Keratinocyte (primary cell): Measurements from ENCODE around the gene ANO3. TPM values are rescaled to one million over a fixed set of nuclear protein-coding genes. Genes with fewer than 3 reads are reported as not detected.

ENCODE experiments used
- DNase-seq: peaks from one replicate; pipeline ENCODE4 v3.0.0-alpha.2; 2011; ENCODE audit warnings: low read depth, missing footprints, low spot score
- FAIRE-seq: peaks from 2 replicates; lab custom pipeline; 2011; peaks lifted over from hg19 to GRCh38; lab: Jason Lieb, UNC
- H2AFZ ChIP-seq: 2 replicates; pipeline ENCODE4 v1.6.0; 2012; ENCODE audit warnings: low read length, control low read depth, inconsistent platforms; ENCODE audit not compliant: control insufficient read depth
- H3K27ac ChIP-seq: 2 replicates; pipeline ENCODE4 v1.5.1; 2011; ENCODE audit warnings: low read length; ENCODE audit not compliant: control insufficient read depth, insufficient read depth
- H3K27me3 ChIP-seq: 3 replicates; pipeline ENCODE4 v1.6.0; 2011; ENCODE audit warnings: low read length; ENCODE audit not compliant: control insufficient read depth, insufficient read depth; ENCODE audit errors: extremely low read depth
- H3K36me3 ChIP-seq, 2 experiments: 2 replicates in 1 of 2; 3 replicates in 1 of 2; pipeline ENCODE4 v1.5.1; 2011; ENCODE audit warnings: low read length in 2 of 2, mild to moderate bottlenecking in 1 of 2; ENCODE audit not compliant: control insufficient read depth in 2 of 2, insufficient read depth in 2 of 2; ENCODE audit errors: extremely low read depth in 1 of 2
- H3K4me1 ChIP-seq: 3 replicates; pipeline ENCODE4 v1.5.1; 2011; ENCODE audit warnings: low read length; ENCODE audit not compliant: control insufficient read depth, insufficient read depth; ENCODE audit errors: extremely low read depth
- H3K4me2 ChIP-seq: 3 replicates; pipeline ENCODE4 v1.6.0; 2011; ENCODE audit warnings: low read depth, low read length; ENCODE audit not compliant: control insufficient read depth, insufficient read depth; ENCODE audit errors: extremely low read depth
- H3K4me3 ChIP-seq, 3 experiments: fragments of 200-600 bp in 1 of 3; sonication (generic) in 1 of 3; 2 replicates in 2 of 3; 3 replicates in 1 of 3; pipeline ENCODE4 v1.5.1; 2011 to 2016; ENCODE audit warnings: low read length in 3 of 3, mild to moderate bottlenecking in 3 of 3, control low read depth in 2 of 3, inconsistent platforms in 1 of 3, low read depth in 1 of 3, mixed read lengths in 1 of 3, mixed run types in 1 of 3, moderate library complexity in 1 of 3; ENCODE audit not compliant: control insufficient read depth in 2 of 3, insufficient read depth in 2 of 3; ENCODE audit errors: extremely low read depth in 1 of 3
- H3K79me2 ChIP-seq: 2 replicates; pipeline ENCODE4 v1.6.0; 2012; ENCODE audit warnings: low read length; ENCODE audit not compliant: control insufficient read depth, insufficient read depth
- H3K9ac ChIP-seq: 3 replicates; pipeline ENCODE4 v1.6.0; 2011; ENCODE audit warnings: low read length; ENCODE audit not compliant: control insufficient read depth, insufficient read depth; ENCODE audit errors: extremely low read depth
- H3K9me1 ChIP-seq: 3 replicates; pipeline ENCODE4 v1.6.0; 2011; ENCODE audit warnings: low read length; ENCODE audit not compliant: control insufficient read depth, insufficient read depth; ENCODE audit errors: extremely low read depth
- H3K9me3 ChIP-seq: 2 replicates; pipeline ENCODE4 v1.5.1; 2012; ENCODE audit warnings: low read depth, low read length; ENCODE audit not compliant: control insufficient read depth
- H4K20me1 ChIP-seq: 3 replicates; pipeline ENCODE4 v1.6.0; 2011; ENCODE audit warnings: low read length; ENCODE audit not compliant: control insufficient read depth, insufficient read depth; ENCODE audit errors: extremely low read depth
- EZH2 ChIP-seq: IDR thresholded peaks from one replicate; pipeline ENCODE4 v1.6.1; 2012; ENCODE audit warnings: inconsistent platforms, mild to moderate bottlenecking, low read length, moderate library complexity
- dilution Hi-C: fragments of 300-500 bp; cut with MboI; formaldehyde crosslinking; loops from one replicate; pipeline ENCODE4 v1.7.0; 2020; ENCODE audit warnings: low sequenced_read_pairs; ENCODE audit not compliant: extremely low pct_ligation_motif_present
- polyA plus RNA-seq, 5 experiments: library from polyadenylated mRNA; depleted of rRNA in 3 of 5; stranded (reverse) in 3 of 5; stranded (forward) in 1 of 5; unstranded in 1 of 5; fragments of >200 nt; gene quantifications; 1 replicate in 1 of 5; 2 replicates in 3 of 5; 3 replicates in 1 of 5; pipeline versions ENCODE4 v1.2.1 to v1.2.3, GENCODE V29; 2011 to 2012; ENCODE audit warnings: missing spikeins in 2 of 5, low read depth in 1 of 5, low replicate concordance in 1 of 5
- TF ChIP-seq, protein P1 (sequence below), 3 experiments: IDR thresholded peaks in 1 of 3; conservative IDR thresholded peaks in 1 of 3; optimal IDR thresholded peaks in 1 of 3; 2 replicates in 2 of 3; 3 replicates in 1 of 3; pipeline versions ENCODE3 to v1.5.1; 2011; ENCODE audit warnings: low read length in 3 of 3, mild to moderate bottlenecking in 3 of 3, moderate library complexity in 2 of 3, control low read depth in 1 of 3, inconsistent platforms in 1 of 3; ENCODE audit not compliant: insufficient read depth in 2 of 3; ENCODE audit errors: extremely low read depth in 1 of 3

Gene ANO3
- polyA plus RNA-seq, 1 donor (not counting 4 experiments of a cell fraction or from before 2014, with no cell fraction given): 0.01 TPM

DNA sequence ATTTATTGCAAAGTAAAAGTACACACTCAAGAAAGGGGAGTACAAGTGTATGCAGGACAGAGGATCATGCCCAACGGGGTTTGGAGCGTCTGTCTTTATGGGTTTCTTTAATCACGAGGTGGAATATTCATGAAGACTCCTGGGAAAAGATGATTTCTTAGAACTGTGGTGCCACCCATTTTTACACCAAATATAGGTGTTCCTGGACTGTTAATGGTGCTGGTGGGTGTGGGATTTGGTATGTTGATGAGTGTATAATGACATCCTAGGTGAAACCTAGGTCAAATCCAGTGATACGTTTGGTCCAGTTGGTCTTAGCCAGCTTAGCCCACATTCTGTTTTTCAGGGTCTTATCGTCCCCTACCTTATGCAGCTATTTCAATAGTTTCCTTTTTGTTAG, 21.1 kb downstream of the ANO3 start:
- FAIRE-seq (no peak), DNase-seq (no peak)
- no peaks in the 10 kb centered on the region for H3K9me1 ChIP-seq
- no peaks in the 10 kb centered on the region for H4K20me1 ChIP-seq
- no peak overlapping the region for H3K9ac ChIP-seq
- H3K27ac ChIP-seq: no peak overlapping the region
- dilution Hi-C loops: no loop called here
- no peaks in the 10 kb centered on the region for H3K36me3 ChIP-seq
- no peaks in the 10 kb centered on the region for H3K4me1 ChIP-seq
- no peaks in the 10 kb centered on the region for H3K79me2 ChIP-seq
- no peak overlapping the region for H3K4me2 ChIP-seq
- no peaks in the 10 kb centered on the region for H3K9me3 ChIP-seq
- H3K4me3 ChIP-seq: no peak overlapping the region
- H2AFZ ChIP-seq: no peak overlapping the region
- no peaks in the 10 kb centered on the region for H3K27me3 ChIP-seq
- TF ChIP-seq EZH2: no peak
- TF ChIP-seq, protein P1, sequence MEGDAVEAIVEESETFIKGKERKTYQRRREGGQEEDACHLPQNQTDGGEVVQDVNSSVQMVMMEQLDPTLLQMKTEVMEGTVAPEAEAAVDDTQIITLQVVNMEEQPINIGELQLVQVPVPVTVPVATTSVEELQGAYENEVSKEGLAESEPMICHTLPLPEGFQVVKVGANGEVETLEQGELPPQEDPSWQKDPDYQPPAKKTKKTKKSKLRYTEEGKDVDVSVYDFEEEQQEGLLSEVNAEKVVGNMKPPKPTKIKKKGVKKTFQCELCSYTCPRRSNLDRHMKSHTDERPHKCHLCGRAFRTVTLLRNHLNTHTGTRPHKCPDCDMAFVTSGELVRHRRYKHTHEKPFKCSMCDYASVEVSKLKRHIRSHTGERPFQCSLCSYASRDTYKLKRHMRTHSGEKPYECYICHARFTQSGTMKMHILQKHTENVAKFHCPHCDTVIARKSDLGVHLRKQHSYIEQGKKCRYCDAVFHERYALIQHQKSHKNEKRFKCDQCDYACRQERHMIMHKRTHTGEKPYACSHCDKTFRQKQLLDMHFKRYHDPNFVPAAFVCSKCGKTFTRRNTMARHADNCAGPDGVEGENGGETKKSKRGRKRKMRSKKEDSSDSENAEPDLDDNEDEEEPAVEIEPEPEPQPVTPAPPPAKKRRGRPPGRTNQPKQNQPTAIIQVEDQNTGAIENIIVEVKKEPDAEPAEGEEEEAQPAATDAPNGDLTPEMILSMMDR (optimal IDR thresholded peaks at IDR 0.05 in 1 of 3, IDR thresholded peaks at IDR 0.05 in 1 of 3, conservative IDR thresholded peaks at IDR 0.05 in 1 of 3; ENCODE audit: extremely low read depth in 1 of 3, insufficient read depth in 2 of 3, low read length in 3 of 3): no peak

DNA sequence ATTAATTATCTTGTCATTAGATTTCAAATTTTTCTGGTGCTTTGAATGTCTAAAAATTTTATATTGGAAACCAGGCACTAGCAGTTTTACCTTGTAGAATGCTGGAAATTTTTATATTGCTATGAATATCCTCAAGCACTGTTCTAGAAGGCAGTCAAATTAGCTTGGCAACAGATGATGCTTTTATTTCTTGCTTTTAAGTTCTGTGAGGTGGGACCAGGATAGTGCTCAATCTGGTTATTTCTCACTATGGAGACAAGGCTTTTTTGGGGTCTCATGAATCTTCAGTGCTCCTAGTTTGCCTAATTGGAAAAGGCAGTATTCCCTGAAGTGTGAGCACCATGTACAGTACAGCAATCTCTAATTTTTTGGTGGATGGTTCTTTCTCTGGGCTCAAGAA, 27.1 kb downstream of the ANO3 start:
- no peak for FAIRE-seq
- dilution Hi-C loops: no loop called here
- Histone ChIP-seq H3K4me3 (no peak overlapping the region), H2AFZ (no peak overlapping the region), H3K4me2 (no peak overlapping the region), H3K4me1 (no peaks in the 10 kb centered on the region), H3K79me2 (no peaks in the 10 kb centered on the region), H3K36me3 (no peaks in the 10 kb centered on the region), H4K20me1 (no peaks in the 10 kb centered on the region), H3K27me3 (no peaks in the 10 kb centered on the region), H3K27ac (no peak overlapping the region), H3K9me3 (no peaks in the 10 kb centered on the region), H3K9me1 (no peaks in the 10 kb centered on the region), H3K9ac (no peak overlapping the region)
- DNase-seq: no peak
- TF ChIP-seq, protein P1 (optimal IDR thresholded peaks at IDR 0.05 in 1 of 3, IDR thresholded peaks at IDR 0.05 in 1 of 3, conservative IDR thresholded peaks at IDR 0.05 in 1 of 3; ENCODE audit: extremely low read depth in 1 of 3, insufficient read depth in 2 of 3, low read length in 3 of 3): no peak
- no peak for TF ChIP-seq EZH2
